ENCODE data around the gene KCNK7.
"Not testable (repeated sequence)": the region's sequence is repeated elsewhere in the genome, so short reads cannot be mapped to it uniquely, and the experiment has no call there.

The KCNK7 gene

GRCh38 chr11:65577756-65578109, 17.9 kb downstream of the KCNK7 start:
- peak overlapping the region; percentile 51 to 73 (median 70) for H3K4me3 ChIP-seq
- peak overlapping the region in 20 of 21 experiments; percentile 84 to 99 (median 94) for H3K27ac ChIP-seq

GRCh38 chr11:65576867-65577755, 18.5 kb downstream of the KCNK7 start:
- Histone ChIP-seq H3K4me3 (peak overlapping the region; percentile 51 to 73 (median 70)), H3K27ac (peak overlapping the region; percentile 84 to 99 (median 93))

GRCh38 chr11:65576232-65576866, 19.3 kb downstream of the KCNK7 start:
- Histone ChIP-seq H3K4me3 (peak overlapping the region; percentile 51 to 73 (median 70)), H3K27ac (peak overlapping the region; percentile 84 to 99 (median 93))

- Histone ChIP-seq H3K4me3 (peak within 1 kb of the TSS; percentile 51 to 73 (median 70)), H3K27ac (peak within 1 kb of the TSS; percentile 84 to 99 (median 93))
Measured at GRCh38 chr11:65575568-65576231, 19.9 kb downstream of the KCNK7 start, which contains the start of gene EHBP1L1. Gene EHBP1L1 (plus strand): TSS chr11:65576053. CDS start chr11:65576303, 250 bp downstream.

GRCh38 chr11:65574811-65575567, 20.6 kb downstream of the KCNK7 start:
- Histone ChIP-seq H3K27ac (peak overlapping the region; percentile 67 to 99 (median 93)), H3K4me3 (peak overlapping the region; percentile 51 to 73 (median 70))

- H3K27ac ChIP-seq: peak overlapping the region; percentile 45 to 99 (median 93)
- peak overlapping the region; percentile 51 to 73 (median 70) for H3K4me3 ChIP-seq
Measured at GRCh38 chr11:65574109-65574810, 21.3 kb downstream of the KCNK7 start.

- peak overlapping the region; percentile 51 to 73 (median 70) for H3K4me3 ChIP-seq
- peak overlapping the region in 20 of 21 experiments; percentile 56 to 99 (median 94) for H3K27ac ChIP-seq
Measured at GRCh38 chr11:65573391-65574079, 22.1 kb downstream of the KCNK7 start.

GRCh38 chr11:65572356-65573051, 23.1 kb downstream of the KCNK7 start, which contains the start of gene FAM89B:
Gene FAM89B (plus strand): TSS chr11:65572538. CDS start chr11:65572670, 132 bp downstream.
- peak within 1 kb of the TSS in 20 of 21 experiments; percentile 72 to 99 (median 94) for H3K27ac ChIP-seq
- peak within 1 kb of the TSS; percentile 70 to 93 (median 73) for H3K4me3 ChIP-seq

GRCh38 chr11:65571940-65572339, 23.7 kb downstream of the KCNK7 start:
- Histone ChIP-seq H3K4me3 (peak overlapping the region; percentile 51 to 73 (median 70)), H3K27ac (peak overlapping the region in 20 of 21 experiments; percentile 36 to 99 (median 94))

- Histone ChIP-seq H3K27ac (peak overlapping the region in 15 of 21 experiments; percentile 73 to 99 (median 95)), H3K4me3 (peak overlapping the region; percentile 62 to 93 (median 73))
Measured at GRCh38 chr11:65571420-65571819, 24.2 kb downstream of the KCNK7 start.

- Histone ChIP-seq H3K27ac (peak within 1 kb of the TSS; percentile 26 to 99 (median 93)), H3K4me3 (peak within 1 kb of the TSS; percentile 62 to 93 (median 73))
Measured at GRCh38 chr11:65569973-65570918, 25.4 kb downstream of the KCNK7 start, which contains the start of gene ZNRD2. Gene ZNRD2 (plus strand): TSS chr11:65570477. CDS start chr11:65570492, 15 bp downstream.

GRCh38 chr11:65569164-65569972, 26.2 kb downstream of the KCNK7 start:
- H3K4me3 ChIP-seq: peak overlapping the region; percentile 62 to 93 (median 73)
- peak overlapping the region; percentile 26 to 99 (median 93) for H3K27ac ChIP-seq

GRCh38 chr11:65565624-65566453, 29.8 kb downstream of the KCNK7 start:
- Histone ChIP-seq H3K27ac (peak overlapping the region in 16 of 21 experiments; percentile 8 to 88 (median 57)), H3K4me3 (no peak overlapping the region)

GRCh38 chr11:65564879-65565559, 30.6 kb downstream of the KCNK7 start:
- H3K27ac ChIP-seq: peak overlapping the region in 15 of 21 experiments; percentile 8 to 88 (median 61)
- not testable (repeated sequence) for H3K4me3 ChIP-seq
